HG02798 (cell line): ENCODE measurements around the gene COG8.
A peak's percentile ranks its signal among the peaks of the same experiment; 100 is the strongest.

Source experiments
- ATAC-seq: cut with Tn5 transposase; IDR thresholded peaks from one replicate; pipeline ENCODE4 v1.9.1; 2021; ENCODE audit warnings: mild to moderate bottlenecking; ENCODE audit not compliant: unreplicated experiment, poor library complexity

Gene COG8

DNA sequence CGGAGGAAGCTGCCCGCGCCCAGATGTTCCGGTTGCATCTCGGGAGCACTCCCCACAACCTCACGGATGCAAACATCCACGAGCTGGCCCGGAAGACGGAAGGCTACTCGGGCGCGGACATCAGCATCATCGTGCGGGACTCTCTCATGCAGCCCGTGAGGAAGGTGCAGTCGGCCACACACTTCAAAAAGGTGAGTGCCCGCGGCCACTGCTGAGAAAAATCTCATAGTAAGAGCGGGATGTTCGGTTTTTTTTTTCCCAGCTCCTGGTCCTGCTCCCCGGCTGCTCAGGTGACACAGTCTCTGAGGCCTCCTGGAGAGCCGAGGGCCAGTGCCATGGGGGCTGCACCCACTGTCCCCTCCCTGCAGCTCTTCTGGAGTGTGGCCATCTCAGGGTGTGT lies 18.3 kb downstream of the COG8 start:
- ATAC-seq, result no peak

DNA sequence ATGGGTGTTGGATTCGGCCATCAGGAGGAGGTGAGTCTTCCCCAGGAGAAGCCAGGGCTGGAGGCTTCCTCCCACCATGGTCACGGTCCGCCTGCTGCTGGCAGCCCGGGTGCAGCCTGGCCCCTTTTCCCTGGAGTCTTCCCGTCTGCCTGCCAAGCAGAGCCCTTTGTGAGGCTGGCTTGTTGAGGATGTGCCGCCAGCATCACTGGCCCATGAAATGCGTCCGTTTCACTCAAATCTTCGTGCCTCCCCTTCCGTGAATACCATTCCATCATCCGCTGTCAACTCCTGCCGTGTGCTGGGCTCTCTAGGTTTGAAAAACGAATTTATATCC lies 18.7 kb downstream of the COG8 start:
- no peak for ATAC-seq

- no peak for ATAC-seq
Observed at GRCh38 chr16:69319826-69320739, 19.3 kb downstream of the COG8 start.

DNA sequence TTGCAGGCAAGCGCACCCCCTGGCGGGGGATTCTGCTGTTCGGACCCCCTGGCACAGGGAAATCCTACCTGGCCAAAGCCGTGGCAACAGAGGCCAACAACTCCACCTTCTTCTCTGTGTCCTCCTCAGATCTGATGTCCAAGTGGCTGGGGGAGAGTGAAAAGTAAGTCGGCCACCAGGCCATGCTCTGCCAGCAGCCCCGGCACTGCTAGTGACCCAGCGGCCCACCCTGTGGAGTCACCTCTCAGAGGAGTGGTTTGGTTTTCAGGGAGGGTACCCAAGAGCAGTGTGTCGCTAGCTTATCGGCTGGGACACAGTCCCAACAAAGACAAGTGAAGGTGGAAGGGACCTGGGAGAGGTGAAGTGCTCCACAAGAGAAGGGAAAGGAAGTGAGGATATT lies 20.0 kb downstream of the COG8 start:
- no peak for ATAC-seq

DNA sequence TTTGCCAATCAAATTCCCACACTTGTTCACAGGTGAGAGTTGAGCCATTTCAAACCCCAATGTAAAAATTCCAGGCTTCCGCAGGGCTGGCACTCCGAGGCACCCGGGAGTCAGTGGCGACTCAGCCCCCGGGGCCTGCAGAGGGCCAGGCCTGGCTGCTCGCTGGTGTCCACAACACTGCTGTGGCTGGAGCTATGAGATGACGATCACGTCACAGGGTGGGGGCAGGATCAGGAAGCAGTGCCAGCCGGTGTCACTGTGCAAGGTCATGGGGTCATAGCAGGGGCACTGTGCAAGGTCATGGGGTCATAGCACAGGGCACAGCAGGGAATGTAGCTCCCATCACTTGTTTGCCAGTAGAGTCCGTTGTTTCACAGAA lies 20.5 kb downstream of the COG8 start:
- ATAC-seq, result no peak

DNA sequence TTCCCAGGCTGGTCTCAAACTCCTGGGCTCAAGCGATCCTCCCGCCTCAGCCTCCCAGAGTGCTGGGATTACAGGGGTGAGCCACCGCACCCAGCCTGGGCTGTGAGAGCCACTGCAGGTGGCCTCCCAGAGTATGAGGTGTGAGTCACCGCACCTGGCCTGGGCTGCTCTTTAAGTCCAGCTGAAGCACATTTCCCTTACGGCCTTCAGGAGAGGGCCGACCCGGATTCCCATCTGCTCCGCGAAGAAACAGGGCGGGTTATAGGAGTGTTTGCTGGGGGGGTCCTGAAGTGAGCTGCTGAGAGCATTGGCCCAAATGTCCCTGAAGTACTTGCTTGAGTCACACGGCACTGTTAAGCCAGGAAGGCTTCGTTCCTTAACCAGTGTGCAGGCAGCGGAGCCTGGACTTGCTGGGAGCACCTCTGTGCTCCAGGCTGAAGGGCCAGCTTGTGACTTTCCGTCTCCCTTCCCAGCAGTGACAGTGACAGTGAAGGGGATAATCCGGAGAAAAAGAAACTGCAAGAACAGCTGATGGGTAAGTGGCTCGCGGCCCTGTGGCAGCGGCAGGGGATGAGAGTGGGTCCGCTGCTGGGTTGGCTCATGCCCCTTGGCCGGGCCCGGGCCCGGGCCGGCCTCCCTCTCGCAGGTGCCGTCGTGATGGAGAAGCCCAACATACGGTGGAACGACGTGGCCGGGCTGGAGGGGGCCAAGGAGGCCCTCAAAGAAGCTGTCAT lies 21.0 kb downstream of the COG8 start:
- no peak for ATAC-seq

GRCh38 chr16:69316595-69317034 lies 22.7 kb downstream of the COG8 start:
- no peak for ATAC-seq

GRCh38 chr16:69315486-69316311 lies 23.7 kb downstream of the COG8 start:
- no peak for ATAC-seq

DNA sequence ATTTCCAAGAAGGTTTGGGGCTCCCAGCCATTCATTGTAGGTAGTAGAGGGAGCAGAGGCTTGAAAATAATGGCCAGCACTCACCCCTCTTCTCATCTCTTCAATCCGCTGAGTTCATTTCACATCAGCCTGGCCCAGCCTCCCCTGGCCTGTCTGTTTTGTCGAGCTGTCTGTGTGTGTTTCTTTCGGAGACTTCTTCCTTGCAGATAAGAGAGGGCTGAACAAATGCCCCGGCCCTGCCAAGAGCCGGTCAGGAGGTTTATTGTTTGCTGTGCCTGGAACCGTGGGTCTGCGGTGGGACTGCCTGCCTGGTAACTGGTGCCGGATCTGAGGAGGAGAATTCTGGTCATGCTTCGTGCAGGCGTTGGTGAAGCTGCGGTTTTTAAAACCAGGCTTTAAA lies 24.8 kb downstream of the COG8 start:
- ATAC-seq, result no peak

DNA sequence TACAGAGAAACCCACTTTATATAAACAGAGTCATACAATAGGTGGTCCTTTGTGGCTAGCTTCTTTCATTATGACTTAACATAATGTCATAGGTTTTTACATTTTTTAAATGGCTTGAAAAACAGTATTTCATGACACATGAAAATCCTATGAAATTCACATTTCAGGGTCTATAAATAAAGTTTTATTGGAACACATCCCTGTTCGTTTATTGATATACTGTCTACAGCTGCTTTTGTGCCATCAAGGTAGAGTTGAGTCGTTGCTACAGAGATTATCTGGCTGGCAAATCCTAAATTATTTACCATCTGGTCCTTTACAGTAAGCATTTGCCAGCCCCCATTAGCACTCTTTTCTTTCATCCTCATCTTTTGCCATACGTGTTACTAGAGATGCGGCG lies 25.9 kb downstream of the COG8 start:
- no peak for ATAC-seq

DNA sequence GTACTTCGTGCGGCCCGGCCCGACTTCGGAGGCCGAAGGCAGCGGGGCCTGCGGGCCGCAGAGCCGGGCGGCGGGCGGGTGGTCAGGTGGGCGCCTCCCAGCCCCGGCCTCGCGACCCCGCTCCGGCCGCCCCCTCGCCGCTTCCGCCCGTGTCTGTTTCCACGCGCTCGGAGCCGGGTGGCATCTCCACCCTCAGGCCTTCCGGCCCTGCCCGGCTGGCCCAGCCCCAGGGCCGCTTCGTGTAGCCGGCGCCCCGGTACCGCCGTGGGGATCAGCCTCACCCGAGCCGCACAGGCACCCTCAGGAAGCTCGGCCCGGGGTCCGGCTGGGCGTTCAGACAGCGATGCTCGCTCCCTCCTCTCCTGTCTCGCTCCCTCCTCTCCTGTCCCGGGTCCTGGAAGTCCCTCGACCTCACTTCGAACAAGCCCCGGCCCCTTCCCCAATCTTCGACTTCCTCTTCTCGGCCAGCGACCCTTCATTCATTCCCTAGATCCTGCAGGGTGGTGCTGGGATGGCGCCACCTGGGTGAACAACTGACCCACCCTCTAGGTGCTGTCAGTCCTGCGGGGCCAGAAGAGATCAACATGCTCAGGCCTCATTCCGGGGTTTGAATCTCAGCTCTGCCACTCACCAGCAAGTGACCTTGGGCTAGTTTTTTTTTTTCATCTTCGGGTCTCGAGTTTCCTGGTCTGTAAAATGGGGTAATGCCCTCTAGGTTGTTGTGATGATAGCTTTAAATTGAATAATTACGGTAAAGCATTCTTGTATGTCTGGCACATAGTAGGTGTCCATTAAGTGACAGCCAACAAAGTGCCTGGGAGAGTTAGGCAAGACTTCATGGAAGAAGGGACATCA lies 27.6 kb downstream of the COG8 start:
- ATAC-seq, result peak; percentile 43

- ATAC-seq, result peak; percentile 96
Observed at GRCh38 chr16:69310653-69311532, 28.5 kb downstream of the COG8 start, which contains the start of gene VPS4A. Gene VPS4A (plus strand): TSS chr16:69311350. CDS start chr16:69311512, 162 bp downstream.

DNA sequence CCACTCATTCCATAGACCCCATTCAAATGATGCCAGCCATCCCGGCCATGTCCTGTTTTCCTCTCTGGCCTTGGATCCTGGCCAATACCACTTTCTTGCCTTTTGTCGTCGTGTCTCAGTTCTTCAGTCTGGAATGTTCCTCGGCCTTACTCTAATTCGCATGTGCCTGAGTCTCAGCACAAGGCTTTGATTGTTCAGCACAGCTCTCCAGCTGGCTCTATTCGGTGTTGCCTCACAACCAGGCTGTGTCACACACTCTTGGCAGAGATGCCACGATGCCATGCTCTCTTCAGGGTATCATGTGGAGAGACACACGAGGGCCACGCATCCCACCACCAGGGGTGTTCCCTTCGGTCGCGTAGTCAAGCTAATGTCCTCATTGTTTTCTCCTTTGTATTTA lies 30.0 kb downstream of the COG8 start:
- ATAC-seq, result no peak

GRCh38 chr16:69307856-69308255 lies 31.5 kb downstream of the COG8 start:
- no peak for ATAC-seq

GRCh38 chr16:69307091-69307490 lies 32.3 kb downstream of the COG8 start:
- ATAC-seq, result no peak

GRCh38 chr16:69306031-69306430 lies 33.3 kb downstream of the COG8 start:
- ATAC-seq, result no peak

- ATAC-seq, result no peak
Observed at GRCh38 chr16:69302301-69302700, 37.1 kb downstream of the COG8 start.

- ATAC-seq, result no peak
Observed at GRCh38 chr16:69301861-69302260, 37.5 kb downstream of the COG8 start.

DNA sequence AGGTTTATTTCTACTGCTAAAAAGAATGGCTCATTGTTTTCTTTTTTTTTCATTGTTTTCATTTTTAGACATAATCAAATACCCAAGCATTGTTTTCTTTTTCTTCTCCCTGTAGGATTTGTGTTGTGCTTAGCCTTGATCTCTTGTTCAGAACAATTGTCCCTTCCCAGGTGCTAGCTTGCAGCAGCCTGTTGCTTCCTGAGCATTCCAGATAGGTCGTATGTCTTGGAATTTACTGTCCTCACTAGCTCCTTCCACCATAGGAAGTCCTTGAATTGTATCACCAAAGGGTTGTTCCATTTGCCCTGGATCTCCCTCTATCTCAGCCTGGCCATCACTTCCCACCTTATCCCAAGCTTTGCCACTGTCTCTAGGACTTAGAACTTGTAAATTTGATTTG lies 38.2 kb downstream of the COG8 start:
- ATAC-seq, result no peak
